Sigmoid colon (tissue), 7 donors: ENCODE measurements around the gene RAE1. TPM values are rescaled to one million over a fixed set of nuclear protein-coding genes. Genes with fewer than 3 reads are reported as not detected.

Experiments
- DNase-seq: peaks from one replicate; pipeline ENCODE4 v3.0.0-alpha.2; 2019
- H3K27ac ChIP-seq, 4 donors: fragments of 200-600 bp; sonication (generic); one replicate each; pipeline ENCODE4 v1.5.1; 2016 to 2019; ENCODE audit warnings: mild to moderate bottlenecking in 1 of 4
- H3K27me3 ChIP-seq, 3 donors: fragments of 200-600 bp; sonication (generic); one replicate each; pipeline ENCODE4 v1.5.1; 2019; ENCODE audit warnings: mild to moderate bottlenecking in 1 of 3
- H3K36me3 ChIP-seq, 4 donors: fragments of 200-600 bp; sonication (generic); one replicate each; pipeline ENCODE4 v1.5.1; 2016 to 2019
- H3K4me1 ChIP-seq, 4 donors: fragments of 200-600 bp; sonication (generic); one replicate each; pipeline ENCODE4 v1.5.1; 2017 to 2019
- H3K4me3 ChIP-seq, 4 donors: fragments of 200-600 bp; sonication (generic); one replicate each; pipeline ENCODE4 v1.5.1; 2017 to 2019; ENCODE audit warnings: mild to moderate bottlenecking in 2 of 4, moderate library complexity in 1 of 4
- H3K9me3 ChIP-seq, 4 donors: fragments of 200-600 bp in 3 of 4; sonication (generic) in 3 of 4; one replicate each; pipeline versions ENCODE4 v1.5.1 to v1.6.1; 2013 to 2019
- EP300 ChIP-seq, 4 donors: sonication (generic); formaldehyde crosslinking; IDR thresholded peaks; one replicate each; pipeline ENCODE4 v1.6.1; 2017; ENCODE audit warnings: antibody characterized with exemption in 4 of 4
- POLR2A ChIP-seq, 2 donors: fragments of 450-650 bp; IDR thresholded peaks; one replicate each; pipeline ENCODE4 v1.6.1; 2016; ENCODE audit warnings: antibody characterized with exemption in 2 of 2, mild to moderate bottlenecking in 2 of 2, moderate library complexity in 2 of 2
- POLR2AphosphoS5 ChIP-seq, 4 donors: sonication (generic); formaldehyde crosslinking; IDR thresholded peaks; one replicate each; pipeline ENCODE4 v1.6.1; 2017; ENCODE audit warnings: antibody characterized with exemption in 4 of 4
- WGBS, 2 donors: extraction: QIAGEN DNeasy Blood & Tissue Kit; methylation state at CpG; one replicate each; pipeline ENCODE4 v1.1.7; 2013; 5-methylcytosine and 5-hydroxymethylcytosine counted together
- intact Hi-C: fragments of 100-400 bp; cut with DNase I; formaldehyde crosslinking; loops from one replicate; pipeline ENCODE4 v1.15.1; 2023
- polyA plus RNA-seq, 3 donors: library from polyadenylated mRNA; stranded (reverse); fragments of 200-250 nt; gene quantifications; one replicate each; pipeline ENCODE4 v1.2.3, GENCODE V29; 2013
- total RNA-seq, 4 donors: library from RNA; depleted of rRNA; stranded (reverse); fragments of >200 nt; gene quantifications; one replicate each; pipeline ENCODE4 v1.1.0, GENCODE V29; 2016
- TF ChIP-seq, protein P1 (sequence below), 4 experiments: fragments of 450-650 bp in 3 of 4; fragments of 200-600 bp in 1 of 4; IDR thresholded peaks; one replicate each; pipeline ENCODE4 v1.5.1; 2016 to 2019; ENCODE audit warnings: antibody characterized with exemption in 4 of 4, mild to moderate bottlenecking in 3 of 4, moderate library complexity in 2 of 4
- donor health status: healthy with polysubstance abuse.
- donor health status: Bipolar disorder and iron deficiency.
- donor health status: healthy.

RAE1 gene
- total and polyA plus RNA-seq, 7 donors: 13.6 to 20.9 (median 16.4) TPM

DNA sequence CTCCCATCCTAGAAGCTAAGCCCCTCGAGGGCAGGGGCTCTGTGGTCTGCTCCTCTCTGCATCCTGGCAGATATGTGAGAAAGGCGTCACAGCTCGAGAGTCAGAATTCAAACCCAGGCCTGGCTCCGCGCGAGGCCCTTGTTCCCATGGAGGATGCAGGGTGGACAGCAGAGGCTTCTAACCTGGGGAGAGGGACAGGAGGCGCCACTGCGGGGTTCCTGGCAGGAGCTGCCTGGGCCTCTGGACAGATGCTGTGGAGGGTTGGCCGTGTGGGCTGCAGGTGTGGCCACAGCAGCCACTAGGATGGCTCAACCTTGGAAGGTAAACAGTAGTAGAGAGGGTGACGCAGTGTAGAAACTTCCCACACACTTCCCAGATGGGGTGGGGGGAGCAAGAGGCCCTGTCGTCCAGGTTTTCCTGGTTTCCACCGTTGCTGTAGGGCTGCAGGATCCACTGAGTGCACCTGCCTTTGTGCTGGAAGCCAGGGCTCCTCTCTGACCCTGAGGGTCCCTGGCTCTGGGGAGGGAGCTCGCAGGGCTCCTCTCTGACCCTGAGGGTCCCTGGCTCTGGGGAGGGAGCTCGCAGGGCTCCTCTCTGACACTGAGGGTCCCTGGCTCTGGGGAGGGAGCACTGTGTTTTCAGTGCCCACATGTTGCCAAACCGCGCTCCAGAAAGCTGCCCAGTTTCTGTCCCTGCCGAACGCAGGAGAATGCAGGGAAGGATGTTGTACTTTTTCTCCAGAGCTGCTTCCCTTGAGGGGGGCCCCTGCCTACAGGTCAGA lies 54.4 kb downstream of the RAE1 start:
- no peak for DNase-seq
- Histone ChIP-seq H3K4me3 (no peak overlapping the region), H3K27me3 (no peaks in the 10 kb centered on the region), H3K36me3 (peaks cover 32 to 89% (median 66%) of the 10 kb centered on the region in 4 donors), H3K9me3 (no peaks in the 10 kb centered on the region), H3K4me1 (peaks cover 0 to 100% (median 92%) of the 10 kb centered on the region in 4 donors), H3K27ac (peak overlapping the region; percentile 83 to 98 (median 98))
- TF ChIP-seq EP300 (IDR thresholded peaks at IDR 0.05) (no peak), POLR2A (IDR thresholded peaks at IDR 0.05) (no peak), POLR2AphosphoS5 (IDR thresholded peaks at IDR 0.05) (no peak)
- TF ChIP-seq, protein P1, sequence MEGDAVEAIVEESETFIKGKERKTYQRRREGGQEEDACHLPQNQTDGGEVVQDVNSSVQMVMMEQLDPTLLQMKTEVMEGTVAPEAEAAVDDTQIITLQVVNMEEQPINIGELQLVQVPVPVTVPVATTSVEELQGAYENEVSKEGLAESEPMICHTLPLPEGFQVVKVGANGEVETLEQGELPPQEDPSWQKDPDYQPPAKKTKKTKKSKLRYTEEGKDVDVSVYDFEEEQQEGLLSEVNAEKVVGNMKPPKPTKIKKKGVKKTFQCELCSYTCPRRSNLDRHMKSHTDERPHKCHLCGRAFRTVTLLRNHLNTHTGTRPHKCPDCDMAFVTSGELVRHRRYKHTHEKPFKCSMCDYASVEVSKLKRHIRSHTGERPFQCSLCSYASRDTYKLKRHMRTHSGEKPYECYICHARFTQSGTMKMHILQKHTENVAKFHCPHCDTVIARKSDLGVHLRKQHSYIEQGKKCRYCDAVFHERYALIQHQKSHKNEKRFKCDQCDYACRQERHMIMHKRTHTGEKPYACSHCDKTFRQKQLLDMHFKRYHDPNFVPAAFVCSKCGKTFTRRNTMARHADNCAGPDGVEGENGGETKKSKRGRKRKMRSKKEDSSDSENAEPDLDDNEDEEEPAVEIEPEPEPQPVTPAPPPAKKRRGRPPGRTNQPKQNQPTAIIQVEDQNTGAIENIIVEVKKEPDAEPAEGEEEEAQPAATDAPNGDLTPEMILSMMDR (IDR thresholded peaks at IDR 0.05): no peak
- intact Hi-C loops: no loop called here
- 85 to 88% methylated on average over 18 of the region's 18 CpGs for WGBS, 2 donors

DNA sequence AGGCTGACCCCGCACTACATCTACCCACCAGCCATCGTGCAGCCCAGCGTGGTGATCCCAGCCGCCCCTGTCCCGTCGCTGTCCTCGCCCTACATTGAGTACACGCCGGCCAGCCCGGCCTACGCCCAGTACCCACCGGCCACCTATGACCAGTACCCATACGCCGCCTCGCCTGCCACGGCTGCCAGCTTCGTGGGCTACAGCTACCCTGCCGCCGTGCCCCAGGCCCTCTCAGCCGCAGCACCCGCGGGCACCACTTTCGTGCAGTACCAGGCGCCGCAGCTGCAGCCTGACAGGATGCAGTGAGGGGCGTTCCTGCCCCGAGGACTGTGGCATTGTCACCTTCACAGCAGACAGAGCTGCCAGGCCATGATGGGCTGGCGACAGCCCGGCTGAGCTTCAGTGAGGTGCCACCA lies 56.5 kb downstream of the RAE1 start:
- Histone ChIP-seq H3K27ac (peak overlapping the region; percentile 83 to 98 (median 98)), H3K4me3 (no peak overlapping the region), H3K9me3 (no peaks in the 10 kb centered on the region), H3K4me1 (peaks cover 0 to 99% (median 81%) of the 10 kb centered on the region in 4 donors), H3K36me3 (peaks cover 28 to 70% (median 53%) of the 10 kb centered on the region in 4 donors), H3K27me3 (no peaks in the 10 kb centered on the region)
- no peak for DNase-seq
- WGBS, 2 donors: 92 to 93% methylated on average over 29 of the region's 29 CpGs
- intact Hi-C loops: no loop called here
- no peak for TF ChIP-seq EP300 (IDR thresholded peaks at IDR 0.05)
- TF ChIP-seq POLR2AphosphoS5 (IDR thresholded peaks at IDR 0.05): peak in 1 of 4 donors; percentile 17
- TF ChIP-seq POLR2A (IDR thresholded peaks at IDR 0.05): no peak

DNA sequence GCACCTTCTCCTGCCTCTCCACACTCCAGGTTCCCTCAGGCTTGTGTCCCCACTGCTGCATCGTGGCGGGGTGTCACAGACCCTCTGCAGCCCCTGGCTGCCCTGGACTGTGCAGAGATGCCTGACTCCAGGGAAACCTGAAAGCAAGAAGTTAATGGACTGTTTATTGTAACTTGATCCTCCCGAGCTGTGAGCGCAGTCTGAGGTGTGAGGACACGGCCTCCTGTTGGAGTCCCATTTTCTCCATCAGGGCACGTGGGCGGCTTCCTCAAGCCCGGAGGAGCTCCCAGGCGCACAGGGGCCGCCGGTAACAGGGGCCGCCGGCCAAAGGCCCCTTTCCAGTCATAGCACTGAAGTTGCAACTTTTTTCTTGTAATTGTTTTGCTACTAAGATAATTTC lies 57.1 kb downstream of the RAE1 start:
- intact Hi-C loops: no loop called here
- TF ChIP-seq POLR2A (IDR thresholded peaks at IDR 0.05): no peak
- peak in 3 of 4 donors; percentile 23 to 46 (median 27) for TF ChIP-seq POLR2AphosphoS5 (IDR thresholded peaks at IDR 0.05)
- 84 to 87% methylated on average over 13 of the region's 13 CpGs for WGBS, 2 donors
- Histone ChIP-seq H3K4me1 (peaks cover 0 to 93% (median 75%) of the 10 kb centered on the region in 4 donors), H3K27me3 (no peaks in the 10 kb centered on the region), H3K4me3 (no peak overlapping the region), H3K36me3 (peaks cover 27 to 64% (median 50%) of the 10 kb centered on the region in 4 donors), H3K9me3 (no peaks in the 10 kb centered on the region), H3K27ac (peak overlapping the region; percentile 83 to 98 (median 98))
- DNase-seq: no peak

DNA sequence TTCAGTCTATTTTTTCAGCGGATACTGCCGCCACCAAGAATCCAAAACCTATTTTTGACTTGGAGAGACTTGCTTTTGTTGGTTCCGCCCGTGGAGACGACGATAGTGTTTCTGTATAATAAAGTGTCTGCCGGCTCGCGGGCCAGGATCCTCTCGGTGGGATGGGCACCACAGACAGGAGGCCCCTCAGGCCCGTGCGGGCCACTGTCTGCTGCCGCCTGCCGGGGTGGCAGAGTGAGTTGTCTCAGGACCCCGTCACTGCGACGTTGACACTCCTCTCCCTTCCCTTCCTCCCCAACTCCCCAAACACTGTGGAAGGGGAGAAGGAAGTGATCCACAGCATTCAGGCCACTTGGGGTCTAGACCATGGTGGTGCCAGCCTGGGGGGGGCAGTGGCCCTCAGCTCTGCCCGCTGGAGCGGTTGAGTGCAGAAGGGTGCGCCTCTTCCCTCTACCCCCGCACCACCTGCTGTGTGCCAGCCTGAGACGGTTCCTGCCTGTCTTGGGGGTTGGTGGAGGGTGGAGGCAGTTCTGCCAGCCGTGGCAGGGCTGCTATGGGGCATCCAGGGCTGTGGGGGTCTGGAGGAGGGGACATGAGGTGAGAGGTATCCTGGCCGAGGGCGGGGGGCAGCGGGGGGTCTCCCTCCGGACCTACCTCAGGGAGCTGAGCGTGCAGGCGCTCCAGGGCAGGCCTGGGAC lies 57.6 kb downstream of the RAE1 start:
- no peak for DNase-seq
- no peaks in the 10 kb centered on the region for H3K9me3 ChIP-seq
- H3K27me3 ChIP-seq: no peaks in the 10 kb centered on the region
- TF ChIP-seq, protein P1 (IDR thresholded peaks at IDR 0.05): no peak
- TF ChIP-seq POLR2AphosphoS5 (IDR thresholded peaks at IDR 0.05) (peak in 1 of 4 donors; percentile 15), EP300 (IDR thresholded peaks at IDR 0.05) (no peak), POLR2A (IDR thresholded peaks at IDR 0.05) (no peak)
- no peak overlapping the region for H3K4me3 ChIP-seq
- intact Hi-C loops: no loop called here
- H3K36me3 ChIP-seq: peaks cover 27 to 60% (median 46%) of the 10 kb centered on the region in 4 donors
- 88 to 89% methylated on average over 29 of the region's 29 CpGs for WGBS, 2 donors
- H3K27ac ChIP-seq: peak overlapping the region; percentile 83 to 98 (median 98)
- peaks cover 0 to 87% (median 69%) of the 10 kb centered on the region in 4 donors for H3K4me1 ChIP-seq

DNA sequence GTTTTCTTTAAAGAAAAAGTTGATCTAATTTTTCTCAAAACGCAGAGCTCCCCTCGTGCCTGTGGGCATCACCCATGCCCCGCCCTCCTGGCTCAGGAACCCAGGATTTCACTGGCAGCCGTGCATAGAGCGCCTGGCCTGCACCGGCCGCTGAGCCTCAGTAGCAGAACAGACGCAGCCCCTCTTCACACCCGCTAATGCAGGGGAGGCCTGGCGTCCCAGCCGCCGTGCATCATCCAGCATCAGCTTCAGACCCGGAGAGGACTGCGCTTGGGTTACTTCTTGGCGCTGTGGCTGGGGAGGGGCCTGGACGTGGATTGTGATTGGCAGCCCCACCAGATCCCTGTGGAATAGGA lies 58.2 kb downstream of the RAE1 start:
- TF ChIP-seq POLR2A (IDR thresholded peaks at IDR 0.05) (no peak), POLR2AphosphoS5 (IDR thresholded peaks at IDR 0.05) (peak in 2 of 4 donors; percentile 47 to 56), EP300 (IDR thresholded peaks at IDR 0.05) (no peak)
- TF ChIP-seq, protein P1 (IDR thresholded peaks at IDR 0.05): no peak
- no peak overlapping the region for H3K4me3 ChIP-seq
- peak overlapping the region; percentile 83 to 98 (median 98) for H3K27ac ChIP-seq
- H3K27me3 ChIP-seq: no peaks in the 10 kb centered on the region
- DNase-seq: no peak
- H3K36me3 ChIP-seq: peaks cover 22 to 54% (median 40%) of the 10 kb centered on the region in 4 donors
- H3K4me1 ChIP-seq: peaks cover 0 to 81% (median 65%) of the 10 kb centered on the region in 4 donors
- intact Hi-C loops: no loop called here
- WGBS, 2 donors: 83 to 86% methylated on average over 16 of the region's 16 CpGs
- H3K9me3 ChIP-seq: no peaks in the 10 kb centered on the region
